HL-60/S4 treated with phorbol 12-myristate 13-acetate at 8.2 ng/mL for 4 days and 3 days (cell line): Measurements from ENCODE around the gene DNER.
"Not testable (repeated sequence)": the region's sequence is repeated elsewhere in the genome, so short reads cannot be mapped to it uniquely, and the experiment has no call there.

Source experiments
- in situ Hi-C: fragments of 300-500 bp; cut with MboI; formaldehyde crosslinking; loops from 2 replicates; pipeline ENCODE4 v1.15.0; 2022; ENCODE audit warnings: low sequenced_read_pairs

Gene DNER

DNA sequence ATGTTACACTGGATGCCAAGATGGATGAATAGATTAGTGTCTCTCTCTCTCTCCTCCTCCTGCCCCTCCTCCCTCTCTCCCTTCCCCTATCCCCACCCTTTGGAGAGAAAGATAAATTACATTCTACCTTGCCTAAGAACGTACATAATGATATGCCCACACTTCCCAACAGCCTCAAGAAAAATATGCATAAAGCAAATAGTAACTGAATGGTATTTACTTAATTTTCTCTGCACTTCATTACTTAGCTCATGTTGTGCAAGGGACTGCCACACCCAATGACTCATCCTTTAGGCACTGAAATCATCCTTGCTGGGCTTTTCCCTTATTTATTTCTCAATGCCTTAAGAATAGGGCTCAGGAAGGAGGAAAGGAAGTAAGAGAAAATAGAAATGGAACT lies 306.0 kb downstream of the DNER start:
- in situ Hi-C loops = no loop called here

DNA sequence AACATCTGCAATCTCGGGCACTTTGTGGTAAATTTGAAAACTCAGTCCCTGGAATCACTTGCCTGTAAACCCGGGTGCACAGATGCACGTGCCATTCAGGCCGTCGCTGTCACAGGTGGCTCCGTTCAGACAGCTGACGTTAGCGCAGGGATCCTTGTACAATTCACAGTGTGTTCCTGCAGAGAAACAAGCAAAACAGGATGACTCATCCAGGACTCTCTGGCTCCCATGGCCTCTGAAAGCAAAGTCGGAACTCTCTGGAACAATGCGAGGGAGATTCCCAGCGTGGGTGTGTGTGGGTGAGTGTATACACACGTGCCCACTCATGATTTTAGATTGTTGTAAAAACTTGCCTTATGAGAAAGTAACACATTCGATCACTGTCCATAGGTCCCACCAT lies 307.2 kb downstream of the DNER start:
- in situ Hi-C loops = no loop called here

DNA sequence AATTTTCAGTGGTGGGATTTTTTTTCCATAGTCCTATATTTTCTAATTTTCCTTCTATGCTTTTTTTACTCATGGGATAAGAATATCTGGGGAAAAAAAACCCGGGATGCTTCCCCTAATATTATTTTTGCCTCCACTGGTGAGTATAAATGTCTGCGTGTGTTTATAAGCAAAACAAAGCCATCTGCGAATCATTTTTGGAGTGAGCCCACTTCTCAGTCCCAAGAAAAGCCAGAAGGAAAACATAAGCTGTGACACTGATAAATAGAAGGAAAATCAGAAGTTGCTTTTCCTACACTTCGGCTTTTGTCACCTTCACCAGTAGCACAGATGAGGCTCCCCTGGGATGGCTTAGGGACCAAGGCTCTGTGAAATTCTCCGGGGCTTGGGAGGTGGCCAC lies 308.6 kb downstream of the DNER start:
- in situ Hi-C loops = no loop called here

DNA sequence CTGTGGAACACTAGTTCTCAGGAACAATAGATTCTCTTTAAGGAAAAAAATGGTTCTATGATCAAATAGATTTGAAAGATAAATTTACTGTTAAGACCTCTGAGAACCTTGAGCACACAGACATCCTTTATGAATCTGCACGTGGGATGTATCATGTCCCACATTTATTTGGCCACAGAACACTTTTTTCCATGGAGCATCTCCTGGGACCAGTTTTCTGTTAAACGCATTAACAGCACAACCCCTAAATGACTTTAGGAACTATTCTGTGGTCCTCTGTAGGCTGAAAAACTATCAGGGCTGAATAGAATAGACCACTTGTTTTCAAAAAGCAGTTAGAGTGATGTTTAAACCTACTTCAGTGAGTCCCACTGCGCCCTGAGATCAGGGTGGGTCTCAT lies 311.1 kb downstream of the DNER start:
- in situ Hi-C loops = no loop called here

DNA sequence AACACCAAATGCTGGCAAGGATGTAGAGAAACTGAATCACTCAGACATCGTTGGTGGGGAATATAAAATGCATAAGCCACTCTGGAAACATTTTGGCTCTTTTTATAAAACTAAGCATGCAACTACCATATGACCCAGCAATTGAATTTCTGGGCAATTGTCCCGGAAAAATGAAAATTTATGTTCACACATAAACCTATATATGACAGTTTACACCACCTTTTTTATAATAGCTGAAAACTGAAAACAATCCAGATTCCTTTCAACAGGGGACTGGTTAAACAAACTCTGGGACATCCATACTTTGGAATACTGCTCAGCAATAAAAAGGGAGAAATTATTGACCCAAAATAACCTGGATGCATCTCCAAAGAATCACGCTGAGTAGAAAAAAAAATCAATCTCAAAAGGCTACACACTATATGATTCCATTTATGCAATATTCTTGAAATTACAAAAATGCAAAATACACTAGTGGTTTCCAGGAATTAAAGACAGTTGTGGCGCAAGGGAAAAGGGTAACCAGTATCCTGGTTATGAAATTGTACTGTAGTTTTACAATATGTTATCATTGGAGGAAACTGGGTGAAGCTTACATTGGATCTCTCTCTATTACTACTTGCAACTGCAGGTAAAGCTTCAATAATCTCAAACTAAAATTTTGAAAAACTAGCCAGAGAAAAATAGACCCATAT lies 313.0 kb downstream of the DNER start:
- in situ Hi-C loops = no loop called here

DNA sequence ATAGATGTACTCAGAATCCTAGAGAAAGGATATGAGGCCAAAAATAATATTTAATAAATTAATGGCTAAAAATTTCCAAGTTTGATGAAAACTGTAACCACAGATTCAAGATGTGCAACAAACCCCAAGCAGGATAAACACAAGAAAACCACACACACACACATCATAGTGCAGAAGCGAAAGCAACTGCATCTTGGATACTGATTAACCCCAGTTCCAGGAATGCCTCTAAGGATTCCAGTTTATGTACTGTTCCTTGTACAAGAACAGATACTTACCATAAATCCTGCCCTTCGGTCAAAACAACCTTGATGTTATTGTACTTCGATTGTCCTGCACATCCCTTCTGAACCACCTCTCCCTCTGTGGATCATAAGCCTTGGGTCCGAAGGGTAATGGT lies 320.4 kb downstream of the DNER start:
- in situ Hi-C loops = no loop called here

DNA sequence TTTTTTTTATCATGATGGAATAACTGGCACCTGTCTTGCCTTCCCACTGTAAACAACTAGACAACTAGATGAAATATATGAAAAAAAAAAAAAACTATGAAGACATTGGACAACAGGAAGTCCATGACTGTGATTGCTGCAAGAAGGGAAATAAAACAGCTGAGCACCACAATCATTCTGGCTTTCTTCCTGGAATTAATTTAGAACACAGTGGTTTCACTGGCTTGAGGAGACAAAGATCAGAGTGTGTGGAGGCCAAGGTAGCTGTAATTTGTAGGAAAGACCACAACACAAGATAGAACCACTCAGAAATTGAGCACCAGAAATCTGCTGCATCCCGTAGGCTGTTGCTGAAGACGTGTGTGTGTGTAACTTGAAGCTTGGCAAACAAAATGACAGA lies 322.2 kb downstream of the DNER start:
- in situ Hi-C loops = no loop called here

DNA sequence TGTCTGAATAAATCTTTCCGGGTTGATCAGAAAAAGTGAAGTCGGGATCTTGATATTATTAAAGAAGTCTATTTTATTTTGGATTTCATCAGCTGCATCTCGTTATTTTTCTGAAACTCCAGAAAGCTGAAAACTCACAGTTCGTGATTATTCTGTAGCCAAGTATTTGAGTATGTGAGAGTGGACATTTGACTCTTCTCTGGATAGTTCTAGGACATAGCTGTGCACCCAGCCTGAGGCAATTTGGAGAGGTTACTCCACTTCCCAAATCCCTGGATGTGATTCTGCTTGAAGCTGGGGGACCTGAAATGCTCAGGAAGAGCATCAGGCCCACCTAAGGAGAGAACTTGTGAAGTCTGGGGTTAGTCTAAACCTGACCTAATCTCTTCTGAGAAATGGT lies 325.6 kb downstream of the DNER start:
- in situ Hi-C loops = no loop called here

DNA sequence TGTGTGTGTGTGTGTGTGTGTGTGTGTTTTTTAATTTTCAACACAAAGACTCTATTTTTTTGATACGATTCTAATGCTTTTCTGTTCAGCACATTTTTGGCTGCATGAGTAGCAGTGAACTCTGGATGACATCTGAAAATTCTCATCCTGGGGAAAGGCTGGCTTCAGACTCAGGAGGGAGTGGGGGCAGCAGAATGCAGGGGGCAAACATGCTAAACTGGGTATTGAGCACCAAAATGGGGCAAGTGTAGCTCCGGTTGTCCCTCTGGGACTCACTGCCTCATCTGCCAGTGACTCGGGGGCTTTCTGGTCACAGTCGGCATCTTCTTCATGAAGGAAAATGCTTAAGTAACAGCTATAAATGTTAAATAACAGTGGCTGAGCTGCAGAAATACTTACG lies 326.5 kb downstream of the DNER start:
- in situ Hi-C loops = no loop called here

DNA sequence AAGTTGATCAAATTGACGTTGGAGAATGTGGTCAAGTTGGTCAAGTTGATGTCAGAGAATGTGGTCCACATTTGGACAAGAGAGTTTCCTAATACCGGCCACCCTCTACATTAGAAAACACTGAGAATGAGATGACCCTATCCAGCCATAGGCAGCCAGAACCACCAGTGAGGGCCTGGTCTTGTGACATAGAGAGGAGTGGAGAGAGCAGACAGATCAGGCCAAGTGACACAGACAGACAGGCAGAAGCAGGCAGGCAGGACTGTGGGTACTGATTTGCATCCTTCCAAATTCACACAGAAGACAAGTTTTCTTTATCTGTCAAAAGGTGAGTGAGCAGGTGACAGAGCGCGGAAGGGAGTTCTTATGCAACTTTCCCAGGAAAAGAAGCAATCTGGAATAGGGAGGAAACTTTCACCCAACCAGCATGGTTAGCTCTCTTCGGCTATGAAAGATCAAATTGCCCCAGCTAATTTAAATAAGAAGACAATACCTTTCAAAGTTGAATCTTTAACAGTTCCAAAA lies 334.2 kb downstream of the DNER start:
- in situ Hi-C loops = no loop called here

DNA sequence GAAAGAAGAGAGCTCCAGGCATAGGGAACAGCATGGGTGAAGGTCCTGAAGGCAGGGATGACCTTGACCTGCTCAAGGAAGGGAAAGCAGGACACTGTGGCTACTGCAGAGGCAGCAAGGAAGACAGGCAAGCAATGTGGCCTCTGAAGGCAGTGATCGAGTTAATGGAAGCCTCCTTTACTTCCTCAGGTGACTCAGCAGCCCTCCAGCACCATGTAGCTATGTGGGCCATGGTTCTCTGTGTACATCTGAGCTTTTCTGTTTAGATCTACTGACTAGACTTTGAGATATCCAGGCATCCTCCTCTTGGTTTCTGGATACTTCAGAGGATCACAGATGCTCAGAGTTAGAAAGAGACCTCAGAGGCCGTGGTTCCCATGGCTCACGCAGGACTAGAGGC lies 336.0 kb downstream of the DNER start:
- in situ Hi-C loops = no loop called here

DNA sequence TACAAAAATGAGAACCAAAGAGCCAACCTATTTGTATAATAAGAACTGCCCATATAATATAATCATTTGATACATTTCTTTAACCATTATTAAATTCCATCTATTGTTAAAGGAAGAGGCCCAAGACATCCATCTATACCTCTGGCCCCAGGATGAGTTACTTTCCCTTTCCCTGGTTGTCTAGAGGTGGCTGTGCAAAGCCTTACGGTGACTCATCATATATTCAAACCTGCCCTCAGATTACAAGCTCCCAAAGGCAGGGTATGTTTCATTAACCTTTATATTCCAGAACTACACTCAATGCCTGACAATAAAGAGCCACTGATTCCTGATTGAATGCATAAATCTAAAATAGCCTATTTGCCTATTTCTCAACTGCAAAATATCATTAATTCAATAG lies 337.5 kb downstream of the DNER start:
- in situ Hi-C loops = no loop called here

DNA sequence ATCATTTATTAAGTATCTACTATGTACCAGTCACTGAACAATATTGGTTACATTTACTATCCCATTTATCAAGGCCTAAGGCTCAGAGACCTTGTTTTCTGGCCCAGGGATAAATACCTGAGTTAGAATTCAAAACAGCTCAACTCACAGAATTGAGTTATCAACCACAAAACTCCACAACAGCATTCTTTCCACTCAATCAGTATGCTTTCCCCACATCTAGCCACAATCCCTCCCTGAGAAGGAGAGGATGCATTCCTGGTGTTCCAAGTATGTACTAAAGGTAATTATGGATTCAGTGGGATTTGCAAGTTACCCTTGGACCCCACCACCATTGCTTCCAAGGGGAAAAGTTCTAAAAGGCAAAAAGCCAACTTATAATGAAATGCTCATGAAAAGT lies 339.1 kb downstream of the DNER start:
- in situ Hi-C loops = no loop called here

DNA sequence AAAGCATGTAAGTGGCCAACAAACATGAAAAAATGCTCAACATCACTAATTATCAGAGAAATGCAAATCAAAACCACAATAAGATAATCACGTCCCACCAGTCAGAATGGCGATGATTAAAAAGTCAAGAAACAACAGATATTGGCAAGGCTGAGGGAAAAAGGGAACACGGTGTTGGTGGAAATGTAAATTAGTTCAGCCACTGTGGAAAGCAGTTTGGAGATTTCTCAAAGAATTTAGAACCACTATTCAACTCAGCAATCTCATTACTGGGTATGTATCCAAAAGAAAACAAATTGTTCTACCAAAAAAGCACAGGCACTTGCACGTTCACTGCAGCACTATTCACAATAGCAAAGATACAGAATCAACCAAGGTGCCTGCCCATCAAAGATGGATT lies 341.0 kb downstream of the DNER start:
- in situ Hi-C loops = not testable (repeated sequence)

DNA sequence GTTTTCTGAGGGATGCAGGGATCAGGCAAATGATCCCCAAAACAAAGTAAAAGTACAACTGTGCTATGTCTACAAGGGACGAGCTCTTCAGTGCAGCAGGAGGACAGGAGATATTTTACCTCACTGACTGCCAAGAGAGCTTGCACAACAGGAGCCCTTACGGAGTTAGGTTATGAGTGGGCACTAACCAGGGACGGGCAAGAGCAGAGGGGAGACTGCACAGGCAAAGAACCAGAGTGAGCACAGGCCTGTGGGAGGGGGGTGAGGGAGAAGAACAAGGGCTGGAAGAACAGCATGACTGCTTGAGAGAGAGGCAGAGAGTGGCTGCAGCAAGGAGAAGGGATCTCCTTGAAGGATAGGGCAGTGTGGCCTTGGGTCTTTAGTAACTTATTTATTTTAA lies 342.1 kb downstream of the DNER start:
- in situ Hi-C loops = no loop called here

DNA sequence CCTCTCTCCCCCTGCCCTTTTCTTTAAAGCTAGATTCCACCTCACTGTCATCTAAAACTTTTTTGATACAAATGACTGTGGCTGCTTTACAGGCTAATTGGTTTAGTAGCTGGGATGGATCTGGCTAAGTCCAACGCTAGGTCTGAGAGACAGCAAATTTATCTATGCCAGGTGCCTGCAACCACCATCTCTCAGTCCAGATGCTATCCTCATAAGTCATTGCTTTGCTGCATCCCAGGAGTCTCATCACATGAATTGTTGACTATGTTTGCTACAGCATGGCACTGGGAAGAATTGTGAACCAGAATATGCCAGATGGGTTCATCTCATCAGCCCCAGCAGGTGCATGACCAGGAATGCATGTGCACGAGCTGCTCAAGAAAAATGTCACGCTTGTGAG lies 343.3 kb downstream of the DNER start:
- in situ Hi-C loops = no loop called here

DNA sequence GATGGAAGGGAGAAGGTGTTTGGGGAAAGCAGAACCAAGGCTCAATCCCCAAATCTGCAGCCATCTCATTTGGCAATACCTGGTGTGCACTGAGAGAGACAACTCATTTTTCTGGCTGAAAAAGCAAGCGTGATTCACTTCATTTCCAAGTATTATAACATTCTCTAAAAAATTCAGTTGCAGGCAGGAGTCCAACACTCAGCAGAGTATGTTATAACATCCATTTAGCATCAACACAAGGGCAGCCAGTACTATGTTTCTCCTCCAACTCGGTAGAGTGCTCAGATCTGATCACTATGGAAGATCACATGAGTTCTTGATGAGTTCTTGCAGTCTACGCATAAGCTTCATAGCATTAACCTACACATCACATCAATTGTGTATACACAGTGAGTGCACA lies 343.8 kb downstream of the DNER start:
- in situ Hi-C loops = no loop called here

DNA sequence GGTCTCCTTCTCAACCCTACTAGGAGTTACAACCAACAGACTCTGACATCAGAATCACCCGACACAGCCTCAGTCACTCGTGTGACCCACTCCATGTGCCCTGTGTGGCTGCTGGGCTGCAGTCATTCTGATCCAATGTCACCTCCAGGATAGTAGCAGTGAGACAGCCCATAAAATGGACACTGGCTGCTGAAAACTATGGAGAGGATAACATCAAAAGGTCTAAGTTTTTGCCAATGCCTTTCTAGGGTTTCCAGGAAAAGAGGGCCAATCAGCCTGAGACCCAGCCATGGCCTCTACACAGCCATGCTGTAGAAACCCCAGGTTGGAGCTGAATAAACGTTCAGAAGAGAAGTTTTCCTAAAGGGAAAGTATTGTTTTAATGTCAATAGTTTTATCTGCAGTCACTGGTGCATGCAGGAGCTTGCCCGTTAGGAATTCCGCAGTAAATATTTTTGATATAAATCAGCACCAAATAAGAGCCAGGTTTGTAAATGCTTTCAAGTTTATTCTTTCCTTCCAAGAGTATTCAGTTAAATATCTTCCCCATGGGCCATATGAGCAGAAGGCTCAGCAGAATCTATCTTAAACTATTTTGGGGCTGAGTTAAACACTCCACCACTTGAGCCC lies 351.1 kb downstream of the DNER start:
- in situ Hi-C loops = no loop called here

DNA sequence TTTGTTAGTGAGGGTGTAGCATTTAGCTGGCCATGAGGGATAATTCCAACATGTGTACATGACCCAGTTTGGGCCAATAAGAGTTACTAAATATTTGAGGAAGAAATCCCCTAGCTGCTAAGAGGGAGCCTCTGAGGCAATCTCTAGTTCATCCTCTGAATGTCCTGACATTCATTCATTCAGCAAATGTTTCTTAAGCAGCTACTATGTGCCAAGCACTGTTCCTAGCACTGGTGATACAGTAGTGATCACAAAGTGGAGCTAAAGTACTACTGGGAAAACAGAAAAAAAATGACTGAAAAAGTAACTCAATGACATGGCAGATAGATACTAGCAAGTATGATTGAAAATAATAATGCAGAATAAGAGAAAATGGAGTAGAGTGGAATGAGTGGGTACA lies 363.5 kb downstream of the DNER start:
- in situ Hi-C loops = no loop called here

DNA sequence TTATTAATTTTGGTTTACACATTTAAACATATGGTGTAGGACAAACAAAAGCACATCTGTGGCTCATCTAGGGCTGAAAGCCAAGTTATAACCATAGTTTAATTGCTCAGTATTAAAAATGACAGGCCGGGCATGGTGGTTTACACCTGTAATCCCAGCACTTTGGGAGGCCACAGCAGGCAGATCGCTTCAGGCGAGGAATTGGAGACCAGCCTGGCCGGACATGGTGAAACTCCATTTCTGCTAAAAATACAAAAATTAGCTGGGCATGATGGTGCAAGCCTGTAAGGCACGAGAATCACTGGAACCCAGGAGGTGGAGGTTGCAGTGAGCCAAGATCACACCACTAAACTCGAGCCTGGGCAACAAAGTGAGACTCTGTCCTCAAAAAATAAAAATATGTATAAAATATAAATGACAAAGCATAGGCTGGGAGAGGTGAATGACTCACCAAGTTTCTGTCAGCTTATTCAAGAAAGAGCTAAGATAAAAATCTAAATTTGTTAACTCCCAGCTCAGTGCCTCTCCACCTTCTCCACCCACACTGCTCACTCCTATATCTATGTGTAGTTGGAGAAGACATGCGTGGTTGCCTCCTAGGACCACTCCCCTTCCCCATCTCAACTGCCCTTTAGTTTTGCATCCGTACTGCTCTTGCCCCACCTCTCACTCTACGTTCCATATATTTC lies 364.1 kb downstream of the DNER start:
- in situ Hi-C loops = no loop called here

DNA sequence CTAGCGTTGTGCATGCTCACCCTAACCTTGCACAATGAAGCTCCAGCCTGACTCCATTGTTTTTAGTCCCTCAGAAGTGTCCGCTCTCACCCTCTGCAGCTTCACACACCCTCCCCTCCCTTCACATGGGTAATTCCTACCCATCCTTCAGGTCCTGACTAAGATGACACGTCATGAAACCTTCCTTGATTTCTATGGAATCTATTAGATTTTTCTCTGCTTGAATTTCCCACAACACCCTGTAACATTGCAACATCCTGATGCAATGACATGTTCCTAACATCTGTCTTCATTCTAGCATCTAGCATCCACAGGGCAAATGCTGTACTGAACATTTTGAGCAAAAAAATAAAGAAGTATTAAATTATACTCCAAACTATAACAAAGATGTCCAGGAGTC lies 366.2 kb downstream of the DNER start:
- in situ Hi-C loops = no loop called here

DNA sequence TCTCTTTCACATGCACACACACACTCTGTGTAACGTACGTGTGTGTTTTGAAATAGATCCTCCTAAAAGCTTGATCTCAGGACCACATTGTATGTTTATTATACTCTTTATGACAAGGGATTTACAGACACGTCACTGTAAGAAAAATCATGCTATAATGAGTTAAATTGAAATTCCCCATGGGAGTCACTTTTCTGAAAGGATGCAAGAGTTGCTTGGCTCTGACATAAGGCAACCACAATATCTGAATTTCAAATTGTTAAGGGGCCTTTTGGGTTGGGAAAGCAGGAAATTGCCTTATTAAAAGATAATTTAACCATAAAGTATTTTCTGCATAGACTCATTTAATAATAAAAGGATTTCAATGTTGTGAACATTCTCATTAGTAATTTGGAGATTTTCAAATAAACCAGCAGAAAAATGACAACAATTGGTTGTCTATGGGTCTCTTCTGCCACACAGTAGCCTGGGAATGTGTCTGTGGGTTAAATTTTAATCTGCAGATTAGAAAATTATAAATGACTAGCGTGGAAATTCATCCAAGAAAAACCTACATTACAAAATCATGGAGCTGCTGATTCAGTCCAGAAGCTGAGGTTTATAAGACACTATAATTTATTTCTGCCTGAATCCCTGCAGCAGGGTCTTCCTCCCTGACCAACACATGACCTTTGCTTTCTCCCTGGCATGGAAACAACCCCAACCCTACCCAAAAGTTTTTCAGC lies 367.4 kb downstream of the DNER start:
- in situ Hi-C loops = no loop called here
